Measurements from ENCODE around the gene SASH1. TPM values are rescaled to one million over a fixed set of nuclear protein-coding genes. Genes with fewer than 3 reads are reported as not detected.
A peak's percentile ranks its signal among the peaks of the same experiment; 100 is the strongest.

The SASH1 gene
- total and polyA plus RNA-seq, 2 of the 8 experiments (the other 6 are each of a cell fraction or from before 2014, with no cell fraction given) = 6.0 to 20.2 TPM

DNA sequence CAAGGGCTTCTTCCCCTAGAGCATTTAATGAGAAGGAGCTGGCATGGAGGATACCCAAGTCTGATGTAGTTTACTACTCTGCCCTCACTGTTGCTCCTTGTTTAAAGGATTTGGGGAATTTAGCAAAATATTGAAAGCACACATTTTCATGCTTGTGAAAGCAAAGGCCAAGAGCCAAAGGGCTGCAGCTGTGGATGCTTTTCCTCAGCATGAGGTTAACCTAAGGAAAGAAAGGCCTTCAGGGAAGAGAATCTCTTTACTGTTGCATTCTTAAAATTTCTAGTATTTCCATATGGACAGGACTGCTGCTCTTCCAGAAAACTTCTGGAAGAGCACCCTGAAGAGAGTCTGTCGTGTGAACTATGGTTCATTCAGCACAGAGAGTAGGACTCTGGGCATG lies 45.9 kb upstream of the SASH1 start:
- H3K18ac ChIP-seq (ENCODE audit: extremely low read depth, low read length) = no peak overlapping the region
- H2BK120ac ChIP-seq (replicated peaks; ENCODE audit: low read depth, low read length) = no peak overlapping the region
- no peak overlapping the region for H3K4ac ChIP-seq (replicated peaks; ENCODE audit: insufficient read length, low read depth, low read length)
- no peaks in the 10 kb centered on the region for H4K20me1 ChIP-seq (replicated peaks in 1 of 2; ENCODE audit: control insufficient read depth in 1 of 2, insufficient read depth in 2 of 2, low read length in 2 of 2)
- ChIA-PET CTCF (ENCODE audit: partially characterized antibody) (interaction anchor here (1.2 kb wide), 1 partner anchor 11 kb away, joined by 3 read pairs; no protein-coding TSS in a partner anchor), POLR2A (ENCODE audit: partially characterized antibody) (no interaction called here)
- no peak for FAIRE-seq
- WGBS, 2 experiments (ENCODE audit: extremely low coverage in 1 of 2, insufficient coverage in 1 of 2, insufficient read length in 1 of 2, insufficient replicate concordance in 2 of 2, low coverage in 1 of 2, low lambda C conversion rate in 2 of 2, missing lambda C conversion rate in 1 of 2) = 54% methylated on average over 1 of the region's 1 CpG; no CpG with 5 or more reads in 1 of the 2 experiments
- H4K8ac ChIP-seq (ENCODE audit: extremely low read depth, insufficient read depth, low read length) = no peak overlapping the region
- no peaks in the 10 kb centered on the region for H3K36me3 ChIP-seq (ENCODE audit: control insufficient read depth in 2 of 4, insufficient read depth in 4 of 4, low read length in 3 of 4)
- H3K79me2 ChIP-seq (ENCODE audit: control insufficient read depth in 1 of 2, insufficient read depth in 2 of 2, low read length in 2 of 2) = no peaks in the 10 kb centered on the region
- 0 out of 2 replicates have a peak overlapping the region, but pooled peaks have one; percentile 31 for H2BK15ac ChIP-seq (ENCODE audit: low read length)
- no peak for TF ChIP-seq KDM5A (IDR thresholded peaks at IDR 0.05; ENCODE audit: low read length)
- TF ChIP-seq RAD21 (IDR thresholded peaks at IDR 0.05 in 1 of 2, conservative IDR thresholded peaks at IDR 0.05 in 1 of 2; ENCODE audit: low read depth in 2 of 2, low read length in 2 of 2) = no peak
- no peak for TF ChIP-seq FOSL1 (IDR thresholded peaks at IDR 0.05; ENCODE audit: insufficient read depth, low read depth, low read length)
- TF ChIP-seq PHF8 (conservative IDR thresholded peaks at IDR 0.05; ENCODE audit: low read depth, low read length) = no peak
- TF ChIP-seq GABPA (IDR thresholded peaks at IDR 0.05; ENCODE audit: borderline replicate concordance, insufficient read depth, low read length) = no peak
- TF ChIP-seq TCF12 (IDR thresholded peaks at IDR 0.05; ENCODE audit: low read depth, low read length) = no peak
- TF ChIP-seq, protein P1, sequence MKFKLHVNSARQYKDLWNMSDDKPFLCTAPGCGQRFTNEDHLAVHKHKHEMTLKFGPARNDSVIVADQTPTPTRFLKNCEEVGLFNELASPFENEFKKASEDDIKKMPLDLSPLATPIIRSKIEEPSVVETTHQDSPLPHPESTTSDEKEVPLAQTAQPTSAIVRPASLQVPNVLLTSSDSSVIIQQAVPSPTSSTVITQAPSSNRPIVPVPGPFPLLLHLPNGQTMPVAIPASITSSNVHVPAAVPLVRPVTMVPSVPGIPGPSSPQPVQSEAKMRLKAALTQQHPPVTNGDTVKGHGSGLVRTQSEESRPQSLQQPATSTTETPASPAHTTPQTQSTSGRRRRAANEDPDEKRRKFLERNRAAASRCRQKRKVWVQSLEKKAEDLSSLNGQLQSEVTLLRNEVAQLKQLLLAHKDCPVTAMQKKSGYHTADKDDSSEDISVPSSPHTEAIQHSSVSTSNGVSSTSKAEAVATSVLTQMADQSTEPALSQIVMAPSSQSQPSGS (IDR thresholded peaks at IDR 0.05; ENCODE audit: low read length) = no peak
- TF ChIP-seq RXRA (IDR thresholded peaks at IDR 0.05; ENCODE audit: insufficient read depth, low read depth, low read length) = no peak
- no peak for TF ChIP-seq JUN (IDR thresholded peaks at IDR 0.05; ENCODE audit: low read depth, low read length)
- no peak for TF ChIP-seq CHD2 (IDR thresholded peaks at IDR 0.05; ENCODE audit: low read length)
- H3K14ac ChIP-seq (ENCODE audit: insufficient read length) = no peak overlapping the region
- H2BK20ac ChIP-seq (ENCODE audit: low read length) = no peak overlapping the region
- H3K4me3 ChIP-seq (ENCODE audit: extremely low read depth in 1 of 4, insufficient read depth in 2 of 4, low read depth in 3 of 4, low read length in 4 of 4) = no peak overlapping the region
- H3K56ac ChIP-seq (replicated peaks; ENCODE audit: insufficient read length, low read depth, low read length) = no peak overlapping the region
- H3K23ac ChIP-seq (ENCODE audit: insufficient read length) = no peak overlapping the region
- peak overlapping the region; percentile 85; the same call in 1 of the 2 replicates for H2AFZ ChIP-seq (ENCODE audit: low read length)
- no peak overlapping the region for H4K5ac ChIP-seq (ENCODE audit: insufficient read length, low read depth, low read length)
- H2BK5ac ChIP-seq (ENCODE audit: low read depth, low read length) = no peak overlapping the region
- H3K27me3 ChIP-seq (replicated peaks in 1 of 4; ENCODE audit: control insufficient read depth in 3 of 4, extremely low read depth in 1 of 4, insufficient read depth in 3 of 4, low read length in 3 of 4) = no peaks in the 10 kb centered on the region
- DNase-seq (ENCODE audit: low read depth in 1 of 2, low spot score in 2 of 2) = no peak
- H2BK12ac ChIP-seq (ENCODE audit: low read depth, low read length) = no peak overlapping the region
- no peaks in the 10 kb centered on the region for H3K9me3 ChIP-seq (ENCODE audit: insufficient read depth in 2 of 2, low read depth in 1 of 2, low read length in 1 of 2)
- no peaks in the 10 kb centered on the region for H3K23me2 ChIP-seq (ENCODE audit: low read depth, low read length)
- no peaks in the 10 kb centered on the region; a peak in 1 of 7 replicates for H3K4me1 ChIP-seq (replicated peaks in 1 of 4; ENCODE audit: control insufficient read depth in 3 of 4, insufficient read depth in 4 of 4, low read length in 3 of 4)
- H3K9ac ChIP-seq (replicated peaks in 1 of 4; ENCODE audit: extremely low read depth in 1 of 4, low read depth in 3 of 4, low read length in 3 of 4) = no peak overlapping the region
- H4K91ac ChIP-seq (replicated peaks; ENCODE audit: insufficient read length, low read length) = no peak overlapping the region
- no peaks in the 10 kb centered on the region for H3K79me1 ChIP-seq (ENCODE audit: low read depth, low read length)
- no peak overlapping the region for H3K27ac ChIP-seq (ENCODE audit: low read depth, low read length)
- no peak overlapping the region for H2AK5ac ChIP-seq (ENCODE audit: low read depth, low read length)
- no peak overlapping the region for H3K4me2 ChIP-seq (ENCODE audit: insufficient read depth in 1 of 2, low read depth in 2 of 2, low read length in 2 of 2)

All from H1 (cell line).